Stimulated activated CD4-positive, alpha-beta T cell treated with anti-CD3 and anti-CD28 coated beads, Interleukin-15, amount 100 ng/mL, for 24 hours (primary cell): Measurements from ENCODE around the gene LYG2.
"Not testable (repeated sequence)": the region's sequence is repeated elsewhere in the genome, so short reads cannot be mapped to it uniquely, and the experiment has no call there.

Experiments used
- DNase-seq: peaks from one replicate; pipeline ENCODE4 v3.0.0-alpha.2; 2020

The LYG2 gene

DNA sequence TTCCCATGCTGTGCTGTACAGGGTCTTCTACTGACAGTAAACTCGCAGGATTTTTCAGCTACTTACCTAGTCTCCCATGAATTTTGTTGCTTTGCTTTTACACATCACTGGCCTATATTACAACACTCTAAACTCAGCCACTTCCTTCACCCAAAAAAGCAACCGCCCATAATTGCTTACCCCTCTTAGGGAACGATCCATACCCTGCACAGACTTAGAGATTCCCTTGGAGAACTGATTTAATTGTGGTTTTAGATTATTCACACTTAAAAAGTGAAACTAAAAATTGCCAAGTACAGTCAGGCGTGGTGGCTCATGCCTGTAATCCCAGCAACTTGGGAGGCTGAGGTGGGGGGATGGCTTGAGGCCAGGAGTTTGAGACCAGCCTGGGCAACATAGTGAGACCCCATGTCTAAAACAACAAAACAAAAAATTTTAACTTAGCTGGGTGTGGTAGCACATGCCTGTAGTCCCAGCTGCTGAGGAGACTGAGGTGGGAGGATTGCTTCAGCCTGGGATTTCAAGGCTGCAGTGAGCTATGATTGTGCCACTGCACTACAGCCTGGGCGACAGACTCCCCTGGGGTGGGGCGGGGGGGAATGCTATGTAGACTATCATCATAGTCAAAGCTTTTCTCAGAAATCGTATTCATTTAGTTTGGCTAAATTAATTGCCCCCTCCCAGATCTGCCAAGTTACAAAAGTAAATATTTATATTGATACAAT, 55.2 kb downstream of the LYG2 start:
- no peak for DNase-seq

DNA sequence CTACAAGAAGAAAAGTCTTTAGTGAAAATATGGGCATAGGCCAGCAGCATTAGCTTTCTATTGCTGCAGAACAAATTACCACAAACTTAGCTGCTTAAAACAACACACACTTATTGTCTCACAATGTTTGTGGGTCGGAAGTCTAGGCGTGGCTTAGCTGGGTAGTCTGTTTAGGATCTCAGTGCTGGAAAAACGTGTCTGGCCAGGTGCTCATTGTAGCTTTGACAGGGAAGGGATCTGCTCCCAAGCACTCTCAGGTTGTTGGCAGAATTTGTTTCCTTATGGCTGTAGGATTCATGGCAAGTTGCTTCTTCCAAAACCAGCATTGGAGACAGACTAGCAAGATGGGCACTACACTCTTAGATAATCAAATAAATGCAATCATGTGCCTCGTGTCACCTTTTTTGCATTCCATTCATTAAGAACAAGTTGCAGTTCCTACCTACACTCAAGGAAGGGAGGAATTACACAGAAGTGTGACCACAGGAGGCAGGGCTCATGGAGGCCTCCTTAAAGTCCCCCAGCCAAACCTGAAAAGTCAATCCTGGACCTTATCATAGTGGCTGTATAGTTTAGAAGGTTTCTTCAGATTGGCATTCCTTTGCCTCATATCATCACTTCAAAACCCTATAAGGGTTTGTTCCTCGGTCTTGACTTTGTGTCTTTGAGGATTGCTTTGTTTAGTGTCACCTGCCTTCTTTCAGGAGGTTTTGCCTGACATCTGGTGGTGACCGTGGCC, 57.2 kb downstream of the LYG2 start:
- DNase-seq: no peak

GRCh38 chr2:99192364-99192763, 63.1 kb downstream of the LYG2 start:
- not testable (repeated sequence) for DNase-seq
